ENCODE measurements around the gene NDUFA6.
"Not testable (repeated sequence)": the region's sequence is repeated elsewhere in the genome, so short reads cannot be mapped to it uniquely, and the experiment has no call there.

NDUFA6 gene

DNA sequence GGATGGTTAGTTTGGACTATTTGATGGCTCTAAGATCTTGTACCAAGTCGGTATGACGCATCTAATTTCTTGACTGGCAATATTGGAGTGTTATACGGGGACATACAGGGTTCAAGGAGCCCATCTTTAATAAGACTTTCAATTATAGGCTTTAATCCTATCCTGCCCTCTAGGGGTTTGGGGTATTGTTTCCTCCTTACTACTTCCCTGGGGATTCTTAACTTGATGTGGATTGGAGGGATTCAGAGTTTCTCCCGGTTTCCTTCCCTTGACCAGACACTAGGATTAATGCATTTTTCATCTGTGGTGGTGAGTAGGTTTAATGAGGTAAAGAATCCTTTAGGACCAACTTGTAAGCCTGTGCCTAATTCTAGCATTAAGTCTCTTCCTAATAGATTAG is 21.2 kb upstream of the NDUFA6 start:
- DNase-seq = no peak

DNA sequence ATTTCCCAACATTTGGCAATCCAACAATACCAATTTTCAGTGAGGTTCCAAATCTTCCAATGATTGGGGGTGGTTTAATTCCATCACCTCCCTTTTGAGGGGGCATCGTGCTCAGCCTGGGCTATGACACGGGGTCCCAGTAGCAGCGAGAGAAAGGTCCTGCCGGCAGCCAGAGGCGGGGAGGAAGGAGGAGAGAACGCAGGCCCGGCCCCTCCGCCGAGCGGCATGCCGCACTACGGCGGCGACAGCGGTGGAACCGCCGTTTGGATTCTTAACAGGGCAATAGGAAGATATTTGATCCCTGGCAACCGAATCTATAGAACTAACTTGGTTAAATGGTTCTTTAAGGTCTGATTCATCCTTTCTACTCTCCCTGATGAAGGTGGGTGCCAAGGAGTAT is 18.3 kb upstream of the NDUFA6 start:
- DNase-seq = no peak

DNA sequence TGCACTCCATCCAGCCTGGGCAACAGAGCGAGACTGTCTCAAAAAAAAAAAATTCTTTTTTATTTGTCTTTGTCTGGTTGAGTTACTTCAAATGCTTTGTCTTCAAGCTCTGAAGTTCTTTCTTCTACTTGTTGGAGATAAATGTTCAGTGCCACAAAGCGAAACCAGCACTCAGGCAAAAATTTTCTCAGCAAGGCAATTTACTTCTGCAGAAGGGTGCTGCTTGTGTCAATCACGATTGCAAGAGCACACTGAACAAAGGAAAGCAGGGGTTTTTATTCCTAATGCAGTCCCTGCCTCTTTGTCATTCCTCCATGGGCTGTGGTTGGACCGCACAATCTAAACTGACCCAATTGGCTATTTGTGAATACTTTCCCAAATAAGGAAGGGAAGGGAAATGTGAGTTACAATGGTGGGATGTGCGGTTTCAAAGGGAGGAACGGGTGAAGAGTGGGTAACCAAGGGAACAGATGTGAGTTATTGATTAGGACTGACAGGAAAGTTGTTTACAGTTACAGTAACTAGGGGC is 13.8 kb upstream of the NDUFA6 start:
- not testable (repeated sequence) for DNase-seq

- no peak for DNase-seq
Observed at GRCh38 chr22:42101199-42101598, 10.6 kb upstream of the NDUFA6 start.

GRCh38 chr22:42091455-42091782 is 847 bp upstream of the NDUFA6 start:
- DNase-seq = no peak

DNA sequence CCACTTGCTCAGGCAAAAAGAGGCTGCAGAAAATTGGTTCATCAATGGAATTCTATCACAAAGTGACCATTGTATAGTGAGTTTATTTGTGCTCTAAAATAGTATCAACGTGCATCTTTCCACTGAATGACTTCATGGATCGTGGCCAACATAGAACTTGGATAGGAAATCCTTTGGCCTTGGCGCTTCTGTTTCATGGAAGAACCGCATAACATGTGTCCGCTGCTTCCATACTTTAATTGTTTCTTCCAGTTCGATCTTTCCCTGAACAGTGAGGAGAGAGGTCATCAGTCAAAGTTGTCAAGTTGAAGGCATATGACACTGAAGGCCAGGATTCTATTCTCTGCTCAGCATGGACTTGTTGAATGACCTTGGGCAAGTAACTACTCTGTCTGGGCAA is 4.5 kb downstream of the NDUFA6 start:
- no peak for DNase-seq

DNA sequence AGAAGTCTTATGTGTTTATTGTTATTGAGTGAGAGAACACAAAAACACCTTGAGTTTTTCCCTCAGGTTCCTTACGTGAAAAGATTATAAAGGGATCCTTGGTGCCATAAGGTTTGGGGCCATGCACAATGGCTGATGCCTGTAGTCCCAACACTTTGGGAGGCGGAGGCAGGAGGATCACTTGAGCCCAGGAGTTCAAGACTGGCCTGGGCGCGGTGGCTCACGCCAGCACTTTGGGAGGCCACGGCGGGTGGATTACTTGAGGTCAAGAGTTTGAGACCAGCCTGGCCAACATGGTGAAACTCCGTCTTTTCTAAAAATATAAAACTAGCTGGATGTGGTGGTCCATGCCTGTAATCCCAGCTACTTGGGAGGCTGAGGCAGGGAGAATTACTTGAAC is 5.7 kb downstream of the NDUFA6 start:
- DNase-seq = no peak

DNA sequence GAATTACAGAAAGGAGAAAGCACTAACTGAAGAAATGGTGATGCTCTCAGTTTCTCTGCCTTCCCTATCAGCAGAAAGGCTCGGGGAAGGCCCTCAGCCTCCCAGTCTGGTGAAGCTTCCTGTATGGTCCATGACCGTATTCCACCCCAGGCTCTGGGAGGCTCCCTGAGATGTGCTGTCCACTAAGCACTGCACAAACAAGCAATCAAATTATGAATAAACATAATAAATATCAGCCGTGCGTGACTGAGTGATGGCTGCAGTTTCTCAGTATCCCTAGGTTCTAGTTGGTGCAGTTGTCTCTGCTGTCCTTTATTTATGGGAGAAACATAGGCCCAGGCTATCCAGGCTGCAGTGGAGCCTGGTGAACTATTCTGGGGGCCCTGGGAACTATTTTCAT is 7.5 kb downstream of the NDUFA6 start:
- DNase-seq = no peak

GRCh38 chr22:42080287-42080686 is 10.3 kb downstream of the NDUFA6 start:
- no peak for DNase-seq

- DNase-seq = peak; percentile 99
Observed at GRCh38 chr22:42079319-42080251, 11.0 kb downstream of the NDUFA6 start, which contains the start of gene SMDT1. Gene SMDT1 (plus strand): TSS chr22:42079700. CDS start chr22:42079769, 69 bp downstream.

DNA sequence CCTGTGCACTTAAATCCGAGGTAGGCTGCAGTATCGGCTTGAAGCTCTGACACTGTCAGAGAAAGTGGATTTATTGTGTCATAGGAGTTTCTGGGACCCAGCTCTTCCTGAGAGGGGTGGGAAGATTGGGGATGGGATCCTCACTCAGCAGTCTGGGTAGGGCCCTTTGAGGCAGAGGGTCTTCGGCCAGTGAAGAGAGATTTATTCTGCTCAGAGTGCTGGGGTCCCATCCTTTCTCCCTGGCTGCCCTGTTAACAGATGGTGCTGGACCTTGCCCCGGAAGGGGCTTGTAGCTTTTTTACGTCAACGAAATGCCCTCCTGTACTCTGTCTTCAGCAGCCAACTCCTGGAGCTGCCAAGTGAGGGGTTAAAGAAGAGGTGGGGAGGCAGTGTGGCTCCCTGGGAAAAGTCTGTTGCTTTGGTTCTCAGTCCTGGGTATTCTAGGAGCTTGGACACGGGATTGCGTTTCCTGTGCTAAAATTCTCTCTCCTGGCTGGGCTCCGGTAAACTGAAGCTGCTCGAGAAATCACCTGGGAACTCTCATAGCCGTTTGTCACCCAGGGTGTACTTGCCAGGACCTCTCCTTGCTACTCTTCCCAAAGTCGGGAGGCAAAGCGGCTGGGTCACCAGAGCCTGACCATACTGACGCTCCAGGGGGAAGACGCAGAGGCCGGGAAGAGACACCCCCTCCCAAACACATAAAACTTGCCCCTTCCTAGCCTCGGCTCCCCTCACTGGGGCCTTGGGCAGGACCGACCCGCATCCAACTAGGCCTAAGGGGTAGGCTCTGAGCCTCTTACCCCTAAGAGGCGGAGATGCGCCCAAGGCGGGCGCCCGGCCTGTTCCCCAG is 11.9 kb downstream of the NDUFA6 start:
- no peak for DNase-seq

- no peak for DNase-seq
Observed at GRCh38 chr22:42077486-42078125, 13.0 kb downstream of the NDUFA6 start.

GRCh38 chr22:42076764-42077485 is 13.6 kb downstream of the NDUFA6 start:
- no peak for DNase-seq

- no peak for DNase-seq
Observed at GRCh38 chr22:42074846-42075676, 15.5 kb downstream of the NDUFA6 start.

- DNase-seq = peak; percentile 86
Observed at GRCh38 chr22:42074132-42074811, 16.3 kb downstream of the NDUFA6 start, which contains the start of gene PHETA2. Gene PHETA2 (plus strand): TSS chr22:42074248. CDS start chr22:42077294, 3,046 bp downstream.

DNA sequence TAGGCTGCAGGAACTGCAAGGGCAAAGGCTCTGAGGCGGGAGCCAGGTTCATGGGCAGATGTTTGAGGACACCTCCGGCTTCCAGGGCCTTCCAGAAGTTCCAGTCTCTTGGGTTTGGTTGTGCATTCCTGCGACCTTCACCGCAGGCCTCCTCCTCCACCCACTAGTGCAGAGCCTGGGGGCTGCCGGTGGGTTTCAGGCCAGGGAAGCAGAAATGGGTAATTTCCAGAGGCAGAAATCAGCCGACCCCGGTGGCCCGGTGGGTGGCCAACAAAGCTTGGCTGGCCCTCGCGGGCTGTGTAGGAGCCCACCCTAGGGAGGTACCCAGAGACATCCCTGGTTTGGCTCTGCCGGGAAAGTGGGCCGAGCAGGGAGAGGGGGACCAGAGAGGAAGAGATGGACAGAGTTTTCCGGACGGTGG is 16.9 kb downstream of the NDUFA6 start:
- DNase-seq = no peak

DNA sequence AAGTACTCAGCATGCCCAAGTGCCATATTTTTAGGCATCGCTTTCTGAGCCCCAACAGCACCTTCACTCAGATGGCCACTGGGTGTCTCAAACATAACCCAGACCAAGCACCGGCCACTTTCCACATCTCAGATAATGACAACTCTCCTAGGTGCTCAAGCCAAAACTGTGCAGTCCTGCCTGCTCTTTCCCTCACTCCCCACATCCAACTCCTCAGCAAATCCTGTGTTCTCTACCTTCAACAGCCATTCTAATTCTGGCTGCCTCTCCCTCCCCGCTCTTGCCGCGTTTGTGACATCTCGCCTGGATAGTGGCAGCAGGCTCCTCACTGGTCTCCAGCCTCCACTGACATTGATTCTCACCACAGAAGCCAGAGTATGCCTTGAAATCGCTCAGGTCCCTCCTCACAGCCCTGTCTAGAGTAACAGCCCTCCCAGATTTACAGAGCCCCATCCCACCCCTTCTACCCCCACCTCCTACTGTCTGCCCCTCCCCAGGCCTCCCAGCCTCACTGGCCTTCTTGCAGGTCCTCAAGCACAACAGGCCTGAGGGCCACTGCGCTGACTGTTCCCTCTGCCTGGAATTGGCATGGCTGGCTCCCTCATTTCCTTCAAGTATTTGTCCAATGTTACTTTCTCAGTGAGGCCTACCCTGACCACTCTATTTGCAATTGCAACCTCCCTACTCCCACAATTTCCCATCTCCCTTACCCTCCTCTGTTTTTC is 17.8 kb downstream of the NDUFA6 start:
- DNase-seq = no peak

DNA sequence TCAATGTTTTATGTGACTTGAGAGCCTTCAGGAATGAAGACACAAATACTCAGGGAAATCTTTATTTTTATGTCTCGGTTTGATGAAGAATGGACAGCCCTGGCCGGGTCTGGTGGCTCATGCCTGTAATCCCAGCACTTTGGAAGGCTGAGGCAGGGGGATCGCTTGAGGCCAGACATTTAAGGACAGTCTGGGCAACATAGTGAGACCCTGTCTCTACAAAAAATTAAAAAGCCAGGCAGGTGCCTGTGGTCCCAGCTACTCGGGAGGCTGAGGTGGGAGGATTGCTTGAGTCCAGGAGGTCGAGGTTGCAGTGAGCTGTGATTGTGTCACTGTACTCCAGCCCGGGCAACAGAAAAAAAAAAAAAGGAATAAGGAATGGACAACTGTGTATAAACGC is 19.1 kb downstream of the NDUFA6 start:
- not testable (repeated sequence) for DNase-seq

DNA sequence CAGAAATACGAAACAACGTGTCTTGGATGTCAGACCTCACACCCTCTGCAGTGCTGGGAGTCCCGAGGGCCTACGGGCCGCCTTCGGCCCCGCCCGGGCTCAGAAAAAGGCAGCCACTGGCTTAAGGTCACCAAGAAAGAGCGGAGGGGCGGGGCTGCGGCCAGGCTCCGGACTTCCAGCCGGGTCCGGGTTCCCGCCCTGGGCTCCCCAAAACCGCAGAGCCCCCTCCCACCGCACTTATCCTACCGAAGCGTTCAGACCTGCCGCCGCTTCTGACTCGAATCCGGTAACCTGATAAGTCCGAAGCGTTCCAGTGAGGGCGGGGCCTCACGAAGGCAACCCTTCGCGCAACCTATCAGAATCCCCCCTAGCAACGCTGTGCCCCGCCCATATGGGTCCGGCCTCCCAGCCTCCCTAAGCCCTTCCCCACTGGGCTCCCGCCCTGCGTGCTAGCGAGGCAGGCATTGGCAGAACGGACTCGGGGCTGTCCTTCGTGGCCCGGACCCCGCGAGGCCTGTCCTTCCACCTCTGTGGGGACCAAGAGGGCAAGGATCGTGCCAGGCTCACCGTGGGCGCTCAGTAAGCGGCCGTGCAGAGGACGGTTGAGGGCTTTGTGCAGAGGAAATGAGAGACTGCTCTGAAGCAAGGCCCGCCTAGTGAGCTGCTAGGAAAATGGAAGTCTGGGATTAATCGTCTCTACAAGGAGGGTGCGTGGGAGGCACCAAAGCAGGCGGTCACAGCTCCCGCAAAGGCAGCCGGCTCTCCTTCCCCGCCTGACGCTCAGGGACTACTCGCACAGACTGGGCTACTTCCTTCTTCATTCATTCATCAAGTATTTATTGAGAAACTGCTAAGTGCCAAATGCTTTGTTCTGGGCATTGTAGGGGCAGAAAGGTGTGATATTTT is 19.8 kb downstream of the NDUFA6 start, which contains the start of gene NAGA:
Gene NAGA (minus strand): TSS at position 296 of the 906 bp plus-strand sequence. CDS start 515 bp downstream, outside the sequence.
- DNase-seq = peak; percentile 97
